Keratinocyte (primary cell): ENCODE results near the gene EPHB3.

Source experiments
- EZH2 ChIP-seq: IDR thresholded peaks from one replicate; pipeline ENCODE4 v1.6.1; 2012; ENCODE audit warnings: inconsistent platforms, mild to moderate bottlenecking, low read length, moderate library complexity
- TF ChIP-seq, protein P1 (sequence below), 3 experiments: IDR thresholded peaks in 1 of 3; conservative IDR thresholded peaks in 1 of 3; optimal IDR thresholded peaks in 1 of 3; 2 replicates in 2 of 3; 3 replicates in 1 of 3; pipeline versions ENCODE3 to v1.5.1; 2011; ENCODE audit warnings: low read length in 3 of 3, mild to moderate bottlenecking in 3 of 3, moderate library complexity in 2 of 3, control low read depth in 1 of 3, inconsistent platforms in 1 of 3; ENCODE audit not compliant: insufficient read depth in 2 of 3; ENCODE audit errors: extremely low read depth in 1 of 3

DNA sequence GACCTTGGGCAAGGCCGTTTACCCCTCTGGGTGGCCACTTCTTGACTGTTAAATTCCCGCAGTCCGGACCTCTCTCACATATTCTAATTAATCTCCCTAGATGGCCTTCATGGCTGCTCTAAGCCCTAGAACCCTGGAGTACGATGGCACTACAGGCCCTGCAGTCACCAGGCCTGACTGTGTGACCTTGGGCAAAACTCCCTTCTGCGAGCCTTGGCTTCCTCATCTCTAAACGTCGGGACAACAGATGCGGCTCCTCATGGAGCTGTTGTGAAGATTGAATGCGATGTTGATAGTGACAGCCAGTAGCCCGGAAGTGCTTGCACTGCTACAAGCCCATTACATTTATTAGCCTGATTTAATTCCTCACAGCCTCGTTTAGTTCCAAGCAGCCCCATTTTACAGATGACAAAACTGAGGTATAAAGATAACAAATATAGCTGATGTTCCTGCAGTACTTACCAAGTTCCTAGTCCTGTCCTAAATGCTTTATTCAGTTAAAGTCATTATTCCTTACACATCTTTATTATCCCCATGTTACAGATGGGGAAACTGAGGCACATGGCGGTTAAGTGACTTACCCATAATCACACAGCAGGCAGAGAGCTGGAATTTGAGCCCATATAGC, 10.3 kb downstream of the EPHB3 start:
- TF ChIP-seq, protein P1, sequence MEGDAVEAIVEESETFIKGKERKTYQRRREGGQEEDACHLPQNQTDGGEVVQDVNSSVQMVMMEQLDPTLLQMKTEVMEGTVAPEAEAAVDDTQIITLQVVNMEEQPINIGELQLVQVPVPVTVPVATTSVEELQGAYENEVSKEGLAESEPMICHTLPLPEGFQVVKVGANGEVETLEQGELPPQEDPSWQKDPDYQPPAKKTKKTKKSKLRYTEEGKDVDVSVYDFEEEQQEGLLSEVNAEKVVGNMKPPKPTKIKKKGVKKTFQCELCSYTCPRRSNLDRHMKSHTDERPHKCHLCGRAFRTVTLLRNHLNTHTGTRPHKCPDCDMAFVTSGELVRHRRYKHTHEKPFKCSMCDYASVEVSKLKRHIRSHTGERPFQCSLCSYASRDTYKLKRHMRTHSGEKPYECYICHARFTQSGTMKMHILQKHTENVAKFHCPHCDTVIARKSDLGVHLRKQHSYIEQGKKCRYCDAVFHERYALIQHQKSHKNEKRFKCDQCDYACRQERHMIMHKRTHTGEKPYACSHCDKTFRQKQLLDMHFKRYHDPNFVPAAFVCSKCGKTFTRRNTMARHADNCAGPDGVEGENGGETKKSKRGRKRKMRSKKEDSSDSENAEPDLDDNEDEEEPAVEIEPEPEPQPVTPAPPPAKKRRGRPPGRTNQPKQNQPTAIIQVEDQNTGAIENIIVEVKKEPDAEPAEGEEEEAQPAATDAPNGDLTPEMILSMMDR (optimal IDR thresholded peaks at IDR 0.05 in 1 of 3, IDR thresholded peaks at IDR 0.05 in 1 of 3, conservative IDR thresholded peaks at IDR 0.05 in 1 of 3; ENCODE audit: extremely low read depth in 1 of 3, insufficient read depth in 2 of 3, low read length in 3 of 3), result no peak
- TF ChIP-seq EZH2, result no peak
